ENCODE results near the gene OR52W1.

DNA sequence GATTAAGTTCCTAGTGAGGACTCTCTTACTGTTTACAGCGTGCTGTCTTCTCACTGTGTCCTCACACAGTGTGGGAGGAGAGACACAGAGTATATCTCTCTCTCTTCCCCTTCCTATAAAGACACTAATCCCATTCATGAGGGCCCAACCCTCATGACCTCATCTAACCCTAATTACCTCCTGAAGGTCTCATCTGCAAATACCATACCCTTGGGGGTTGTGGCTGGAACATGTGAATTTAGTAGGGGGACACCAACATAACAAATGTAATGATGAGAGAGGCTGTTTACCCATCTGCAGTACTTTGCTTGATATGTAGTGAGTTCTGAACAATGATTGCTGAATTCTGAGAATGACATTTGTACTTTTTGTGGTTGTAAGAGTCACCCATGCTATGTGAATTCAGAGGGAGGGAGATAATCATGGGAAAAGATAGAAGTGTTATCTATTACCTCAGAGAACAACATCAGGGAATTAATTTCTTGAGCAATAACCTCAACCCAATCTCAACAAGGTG lies 4.9 kb upstream of the OR52W1 start:
- TF ChIP-seq, protein P1, sequence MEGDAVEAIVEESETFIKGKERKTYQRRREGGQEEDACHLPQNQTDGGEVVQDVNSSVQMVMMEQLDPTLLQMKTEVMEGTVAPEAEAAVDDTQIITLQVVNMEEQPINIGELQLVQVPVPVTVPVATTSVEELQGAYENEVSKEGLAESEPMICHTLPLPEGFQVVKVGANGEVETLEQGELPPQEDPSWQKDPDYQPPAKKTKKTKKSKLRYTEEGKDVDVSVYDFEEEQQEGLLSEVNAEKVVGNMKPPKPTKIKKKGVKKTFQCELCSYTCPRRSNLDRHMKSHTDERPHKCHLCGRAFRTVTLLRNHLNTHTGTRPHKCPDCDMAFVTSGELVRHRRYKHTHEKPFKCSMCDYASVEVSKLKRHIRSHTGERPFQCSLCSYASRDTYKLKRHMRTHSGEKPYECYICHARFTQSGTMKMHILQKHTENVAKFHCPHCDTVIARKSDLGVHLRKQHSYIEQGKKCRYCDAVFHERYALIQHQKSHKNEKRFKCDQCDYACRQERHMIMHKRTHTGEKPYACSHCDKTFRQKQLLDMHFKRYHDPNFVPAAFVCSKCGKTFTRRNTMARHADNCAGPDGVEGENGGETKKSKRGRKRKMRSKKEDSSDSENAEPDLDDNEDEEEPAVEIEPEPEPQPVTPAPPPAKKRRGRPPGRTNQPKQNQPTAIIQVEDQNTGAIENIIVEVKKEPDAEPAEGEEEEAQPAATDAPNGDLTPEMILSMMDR (IDR thresholded peaks at IDR 0.05) = no peak
- TF ChIP-seq POLR2A (IDR thresholded peaks at IDR 0.05) = no peak

All from Peyer's patch (tissue), 4 donors.